Esophagus squamous epithelium (tissue), 5 donors: ENCODE measurements around the gene INTU. TPM values are rescaled to one million over a fixed set of nuclear protein-coding genes. Genes with fewer than 3 reads are reported as not detected.

Experiments used
- DNase-seq: peaks from one replicate; lab custom pipeline; 2025; lab: John Stamatoyannopoulos, UW
- H3K27ac ChIP-seq, 4 donors: fragments of 200-600 bp; sonication (generic); one replicate each; pipeline ENCODE4 v1.5.1; 2016 to 2019; ENCODE audit warnings: mild to moderate bottlenecking in 1 of 4
- H3K27me3 ChIP-seq, 4 donors: fragments of 200-600 bp; sonication (generic); 1 replicate in 3 of 4; 2 replicates in 1 of 4; pipeline versions ENCODE4 v1.5.1 to v1.6.0; 2017 to 2021; ENCODE audit warnings: antibody characterized with exemption in 1 of 4
- H3K36me3 ChIP-seq, 3 donors: fragments of 200-600 bp; sonication (generic); one replicate each; pipeline ENCODE4 v1.5.1; 2016 to 2019
- H3K4me1 ChIP-seq, 3 donors: fragments of 200-600 bp; sonication (generic); one replicate each; pipeline ENCODE4 v1.5.1; 2017 to 2019
- H3K4me3 ChIP-seq, 4 donors: fragments of 200-600 bp; sonication (generic); 1 replicate in 3 of 4; 2 replicates in 1 of 4; pipeline ENCODE4 v1.5.1; 2016 to 2019; ENCODE audit warnings: mild to moderate bottlenecking in 2 of 4, moderate library complexity in 1 of 4
- H3K9me3 ChIP-seq, 3 donors: fragments of 200-600 bp; sonication (generic); one replicate each; pipeline ENCODE4 v1.5.1; 2016 to 2019
- POLR2A ChIP-seq, 4 donors: fragments of 450-650 bp; IDR thresholded peaks; one replicate each; pipeline ENCODE4 v1.6.1; 2017; ENCODE audit warnings: antibody characterized with exemption in 4 of 4, mild to moderate bottlenecking in 4 of 4, moderate library complexity in 3 of 4
- WGBS, 2 donors: methylation state at CpG; one replicate each; pipeline ENCODE4 v1.1.5; 2018; 5-methylcytosine and 5-hydroxymethylcytosine counted together
- intact Hi-C: fragments of 100-400 bp; cut with DNase I; formaldehyde crosslinking; loops from one replicate; pipeline ENCODE4 v1.15.0; 2022
- total RNA-seq, 4 donors: library from RNA; depleted of rRNA; stranded (reverse); fragments of >200 nt; gene quantifications; one replicate each; pipeline ENCODE4 v1.1.0, GENCODE V29; 2016
- TF ChIP-seq, protein P1 (sequence below), 6 experiments: fragments of 450-650 bp in 4 of 6; fragments of 200-600 bp in 2 of 6; sonication (generic) in 2 of 6; IDR thresholded peaks; one replicate each; pipeline ENCODE4 v1.5.1; 2016 to 2019; ENCODE audit warnings: antibody characterized with exemption in 6 of 6, mild to moderate bottlenecking in 4 of 6, moderate library complexity in 4 of 6
- donor health status: DM: yes; HTN: yes; CAD: no.

Gene INTU
- total RNA-seq, 4 donors from 2014 or later: 4.3 to 11.4 (median 6.1) TPM

DNA sequence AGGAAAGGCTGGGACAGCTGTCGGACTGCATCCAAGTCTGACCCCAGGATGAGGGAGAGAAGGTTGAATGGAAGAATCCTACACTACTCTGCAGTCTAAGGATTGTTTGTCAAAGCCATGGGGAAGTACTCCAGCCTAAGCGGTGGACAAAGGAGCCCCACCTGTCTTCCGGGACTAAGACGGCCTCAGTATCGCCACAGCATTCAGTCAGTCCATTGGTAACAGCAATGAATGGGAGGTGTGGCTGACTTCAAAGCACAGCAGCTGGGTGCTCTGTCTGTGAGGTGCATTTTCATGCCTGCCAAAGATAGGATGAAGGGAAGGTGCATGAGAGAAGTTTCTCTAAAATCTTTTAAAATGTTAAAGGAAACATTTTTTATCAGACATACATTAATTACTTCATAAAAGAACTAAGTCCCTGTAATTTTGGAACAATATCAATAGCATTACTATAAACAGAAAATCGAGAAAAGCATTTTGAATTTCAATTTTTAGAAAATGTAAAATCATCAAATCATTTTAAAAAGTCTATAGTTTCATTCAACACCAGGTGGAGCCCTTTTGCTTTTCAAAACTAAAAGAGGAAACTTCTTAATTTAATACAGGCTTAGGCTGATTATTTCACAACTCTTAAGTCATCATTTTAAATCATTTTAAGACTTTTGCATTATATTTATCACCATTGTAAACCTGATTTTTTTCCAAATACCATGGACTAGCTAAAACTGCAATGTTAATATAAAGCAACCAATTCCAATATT lies 27.6 kb upstream of the INTU start:
- H3K36me3 ChIP-seq: no peaks in the 10 kb centered on the region
- no peaks in the 10 kb centered on the region for H3K9me3 ChIP-seq
- H3K4me1 ChIP-seq: no peaks in the 10 kb centered on the region
- no peak for DNase-seq
- intact Hi-C loops: loop anchor here (5.0 kb wide), 1 partner anchor 127 kb away; the partner anchor contains the start of gene SLC25A31
- H3K4me3 ChIP-seq: no peak overlapping the region
- H3K27ac ChIP-seq: no peak overlapping the region
- no peak for TF ChIP-seq POLR2A (IDR thresholded peaks at IDR 0.05)
- TF ChIP-seq, protein P1, sequence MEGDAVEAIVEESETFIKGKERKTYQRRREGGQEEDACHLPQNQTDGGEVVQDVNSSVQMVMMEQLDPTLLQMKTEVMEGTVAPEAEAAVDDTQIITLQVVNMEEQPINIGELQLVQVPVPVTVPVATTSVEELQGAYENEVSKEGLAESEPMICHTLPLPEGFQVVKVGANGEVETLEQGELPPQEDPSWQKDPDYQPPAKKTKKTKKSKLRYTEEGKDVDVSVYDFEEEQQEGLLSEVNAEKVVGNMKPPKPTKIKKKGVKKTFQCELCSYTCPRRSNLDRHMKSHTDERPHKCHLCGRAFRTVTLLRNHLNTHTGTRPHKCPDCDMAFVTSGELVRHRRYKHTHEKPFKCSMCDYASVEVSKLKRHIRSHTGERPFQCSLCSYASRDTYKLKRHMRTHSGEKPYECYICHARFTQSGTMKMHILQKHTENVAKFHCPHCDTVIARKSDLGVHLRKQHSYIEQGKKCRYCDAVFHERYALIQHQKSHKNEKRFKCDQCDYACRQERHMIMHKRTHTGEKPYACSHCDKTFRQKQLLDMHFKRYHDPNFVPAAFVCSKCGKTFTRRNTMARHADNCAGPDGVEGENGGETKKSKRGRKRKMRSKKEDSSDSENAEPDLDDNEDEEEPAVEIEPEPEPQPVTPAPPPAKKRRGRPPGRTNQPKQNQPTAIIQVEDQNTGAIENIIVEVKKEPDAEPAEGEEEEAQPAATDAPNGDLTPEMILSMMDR (IDR thresholded peaks at IDR 0.05): peak in 5 of 6 experiments; percentile 22 to 67 (median 57)
- 11 to 12% methylated on average over 6 of the region's 6 CpGs for WGBS, 2 donors
- H3K27me3 ChIP-seq: peaks cover 0 to 17% (median 0%) of the 10 kb centered on the region in 4 donors

DNA sequence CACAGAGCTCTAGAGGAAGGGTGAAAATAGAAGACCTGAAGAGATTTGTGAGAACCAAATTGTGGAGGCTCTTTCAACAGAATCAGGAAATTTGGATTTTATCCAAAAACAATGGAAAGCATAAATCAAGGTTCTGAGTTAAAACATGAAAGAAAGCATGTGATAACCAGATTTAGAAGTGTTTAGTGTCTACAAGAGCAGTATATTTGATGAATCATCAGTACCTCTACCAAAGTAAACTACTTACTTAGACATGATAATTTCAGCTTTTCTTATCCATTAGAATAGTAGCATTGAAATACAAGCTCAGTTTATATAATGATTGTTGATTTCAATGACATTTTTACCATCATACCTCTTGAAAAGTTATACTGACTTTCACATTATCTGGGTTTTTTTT lies 25.9 kb upstream of the INTU start:
- Histone ChIP-seq H3K36me3 (no peaks in the 10 kb centered on the region), H3K4me3 (no peak overlapping the region), H3K9me3 (no peaks in the 10 kb centered on the region), H3K27ac (no peak overlapping the region), H3K27me3 (peaks cover 0 to 17% (median 0%) of the 10 kb centered on the region in 4 donors), H3K4me1 (no peaks in the 10 kb centered on the region)
- DNase-seq: no peak
- TF ChIP-seq POLR2A (IDR thresholded peaks at IDR 0.05): no peak
- TF ChIP-seq, protein P1 (IDR thresholded peaks at IDR 0.05): no peak
- intact Hi-C loops: loop anchor here (5.0 kb wide), 1 partner anchor 125 kb away; the partner anchor contains the start of gene SLC25A31

DNA sequence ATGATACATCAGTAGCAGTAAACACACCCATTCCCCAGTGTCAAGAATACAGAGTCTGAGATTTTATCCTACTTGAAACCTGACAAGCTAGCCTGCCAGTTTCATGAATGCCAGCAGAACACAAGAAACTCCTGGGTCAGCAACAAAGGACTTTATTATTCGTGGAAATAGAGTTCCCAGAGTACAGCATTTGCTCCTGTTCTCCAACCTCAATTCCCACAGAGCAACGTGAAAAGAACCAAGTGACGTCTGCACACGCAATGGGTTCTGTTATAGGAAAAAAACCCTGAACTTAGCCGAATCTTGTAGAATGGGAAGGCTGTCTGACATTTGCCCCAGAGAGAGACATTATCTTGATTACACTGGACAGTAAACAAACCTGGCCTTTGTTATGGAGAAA lies 23.3 kb upstream of the INTU start:
- no peaks in the 10 kb centered on the region for H3K4me1 ChIP-seq
- H3K4me3 ChIP-seq: no peak overlapping the region
- H3K36me3 ChIP-seq: no peaks in the 10 kb centered on the region
- H3K27me3 ChIP-seq: peaks cover 0 to 11% (median 0%) of the 10 kb centered on the region in 4 donors
- no peak for DNase-seq
- 56 to 63% methylated on average over 5 of the region's 5 CpGs for WGBS, 2 donors
- no peak overlapping the region for H3K27ac ChIP-seq
- TF ChIP-seq POLR2A (IDR thresholded peaks at IDR 0.05): no peak
- TF ChIP-seq, protein P1 (IDR thresholded peaks at IDR 0.05): no peak
- H3K9me3 ChIP-seq: no peaks in the 10 kb centered on the region
- intact Hi-C loops: loop anchor here (5.0 kb wide), 1 partner anchor 123 kb away; the partner anchor contains the start of gene SLC25A31

DNA sequence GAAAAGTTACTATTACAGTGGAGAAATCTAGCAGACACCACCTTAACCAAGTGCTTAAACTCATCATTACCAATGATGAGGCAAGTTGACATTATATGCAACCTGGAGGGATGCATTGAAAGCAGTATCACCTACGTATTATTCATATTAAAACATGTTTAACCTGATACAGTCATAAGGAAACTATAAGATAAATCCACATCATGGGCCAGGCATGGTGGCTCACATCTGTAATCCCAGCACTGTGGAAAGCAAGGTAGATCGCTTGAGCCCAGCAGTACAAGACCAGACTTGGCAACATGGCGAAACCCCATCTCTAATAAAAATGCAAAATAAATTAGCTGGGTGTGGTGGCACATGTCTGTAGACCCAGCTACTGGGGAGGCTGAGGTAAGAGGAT lies 22.3 kb upstream of the INTU start:
- Histone ChIP-seq H3K4me1 (no peaks in the 10 kb centered on the region), H3K36me3 (no peaks in the 10 kb centered on the region)
- TF ChIP-seq, protein P1 (IDR thresholded peaks at IDR 0.05): no peak
- no peak for TF ChIP-seq POLR2A (IDR thresholded peaks at IDR 0.05)

DNA sequence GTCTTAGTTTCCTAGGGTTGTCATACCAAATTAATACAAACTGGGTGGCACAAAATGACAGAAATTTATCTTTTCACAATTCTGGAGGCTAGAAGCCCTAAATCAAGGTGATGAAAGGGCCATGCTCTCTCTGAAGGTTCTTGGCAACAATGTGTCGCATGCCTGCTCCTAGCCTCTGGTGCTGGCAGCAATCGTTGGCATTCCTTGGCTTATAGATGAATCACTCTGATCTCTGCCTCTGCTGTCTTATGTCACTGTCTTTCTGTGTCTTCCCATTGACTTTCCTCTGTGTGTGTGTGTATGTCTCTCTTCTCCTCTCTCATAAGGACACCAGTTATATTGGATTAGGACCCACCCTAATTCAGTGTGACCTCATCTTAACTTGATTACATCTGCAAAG lies 15.9 kb upstream of the INTU start:
- WGBS, 2 donors: 24 to 34% methylated on average over 2 of the region's 2 CpGs
- Histone ChIP-seq H3K4me3 (no peak overlapping the region), H3K36me3 (no peaks in the 10 kb centered on the region), H3K4me1 (no peaks in the 10 kb centered on the region), H3K27ac (no peak overlapping the region), H3K9me3 (no peaks in the 10 kb centered on the region), H3K27me3 (peaks cover 0 to 61% (median 0%) of the 10 kb centered on the region in 4 donors)
- DNase-seq: no peak
- TF ChIP-seq POLR2A (IDR thresholded peaks at IDR 0.05): no peak
- TF ChIP-seq, protein P1 (IDR thresholded peaks at IDR 0.05): no peak
- intact Hi-C loops: loop anchor here (5.0 kb wide), 1 partner anchor 105 kb away; no protein-coding TSS in a partner anchor

More for the DNA sequence above, 22.3 kb upstream of the INTU start:
- Histone ChIP-seq H3K9me3 (no peaks in the 10 kb centered on the region), H3K27ac (no peak overlapping the region), H3K27me3 (peaks cover 0 to 14% (median 0%) of the 10 kb centered on the region in 4 donors), H3K4me3 (no peak overlapping the region)
- intact Hi-C loops: no loop called here
- WGBS, 2 donors: 57 to 64% methylated on average over 3 of the region's 3 CpGs
- DNase-seq: no peak
